Fibroblast of skin of left biceps (primary cell): Measurements from ENCODE around the gene MRM1.

Source experiments
- DNase-seq, 2 experiments: peaks; one replicate each; pipeline ENCODE4 v3.0.0-alpha.2; 2013; ENCODE audit warnings: low read depth in 2 of 2

MRM1 gene

DNA sequence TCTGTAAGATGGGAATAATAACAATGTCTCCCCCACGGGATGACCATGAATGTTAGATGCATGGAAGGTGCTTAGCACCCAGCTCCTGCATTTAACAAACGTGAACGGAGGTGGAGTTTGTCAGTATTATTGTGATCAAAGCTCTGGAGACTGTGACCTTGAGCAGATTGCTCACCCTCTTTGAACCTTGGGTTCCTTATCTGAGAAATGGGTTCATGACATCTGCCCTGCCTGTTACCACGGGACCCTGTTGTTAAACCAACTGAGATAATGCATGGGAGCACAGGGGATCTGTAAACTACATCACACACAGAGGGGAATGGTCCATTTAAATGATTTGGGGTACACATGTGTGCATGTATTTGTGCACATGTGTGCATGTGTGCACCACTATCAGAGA lies 29.6 kb downstream of the MRM1 start:
- DNase-seq = no peak

DNA sequence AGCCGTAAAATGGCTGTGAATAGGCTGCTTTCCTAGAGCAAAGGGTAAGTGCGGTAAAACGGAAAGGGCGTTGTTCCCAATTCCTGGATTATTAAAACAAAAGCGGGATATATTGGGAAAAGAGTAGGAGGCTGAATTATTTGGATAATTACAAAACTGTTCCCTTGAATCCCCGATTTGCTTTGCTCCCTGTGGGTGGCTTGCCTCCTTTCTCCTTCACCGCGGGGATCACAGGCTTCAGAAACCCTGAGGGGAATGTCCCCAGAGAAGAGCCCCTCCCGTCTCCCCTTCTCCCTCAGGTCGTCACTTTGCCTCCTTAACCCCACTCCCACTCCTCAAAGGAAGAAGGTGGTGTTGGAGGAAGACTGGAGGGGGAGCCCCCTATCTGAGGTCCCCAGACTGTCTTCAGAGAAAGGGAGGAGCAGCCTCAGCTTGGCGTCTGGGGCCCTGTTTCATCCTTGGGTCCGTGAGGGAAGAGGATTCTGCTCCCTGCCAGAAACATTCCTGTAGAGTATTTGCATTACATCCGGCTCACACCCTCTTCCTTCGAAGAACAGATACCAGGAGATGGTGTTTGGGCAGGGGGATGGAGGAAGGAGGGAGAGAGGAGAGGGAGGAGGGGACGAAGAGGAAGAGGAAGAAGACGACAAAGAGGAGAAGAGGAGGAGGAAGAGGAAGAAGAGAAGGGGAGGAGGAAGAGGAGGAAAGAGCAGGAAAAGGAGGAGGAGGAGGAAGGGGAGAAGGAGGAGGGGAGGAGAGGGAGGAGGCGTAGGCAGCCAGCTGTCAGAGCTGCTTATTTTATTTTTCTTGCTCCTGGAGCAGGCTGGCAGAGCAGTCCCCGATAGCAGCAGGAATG lies 31.8 kb downstream of the MRM1 start:
- DNase-seq = no peak

DNA sequence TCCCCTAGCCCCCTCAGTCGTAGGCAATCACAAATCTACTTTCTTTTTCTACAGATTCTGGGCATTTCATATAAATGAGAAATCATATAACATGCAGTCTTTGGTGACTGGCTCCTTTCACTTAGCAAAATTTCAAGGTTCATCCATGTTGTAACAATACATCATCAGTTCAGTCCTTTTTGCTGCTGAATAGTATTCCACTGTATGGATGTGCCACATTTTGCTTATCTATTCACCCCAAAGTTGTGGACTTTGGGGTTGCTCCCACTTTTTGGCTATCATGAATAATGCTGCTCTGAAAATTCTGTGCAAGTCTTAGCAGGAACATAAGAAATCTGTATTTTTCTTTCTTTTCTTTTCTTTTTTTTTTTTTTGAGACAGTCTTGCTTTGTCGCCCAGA lies 39.0 kb downstream of the MRM1 start:
- no peak for DNase-seq

DNA sequence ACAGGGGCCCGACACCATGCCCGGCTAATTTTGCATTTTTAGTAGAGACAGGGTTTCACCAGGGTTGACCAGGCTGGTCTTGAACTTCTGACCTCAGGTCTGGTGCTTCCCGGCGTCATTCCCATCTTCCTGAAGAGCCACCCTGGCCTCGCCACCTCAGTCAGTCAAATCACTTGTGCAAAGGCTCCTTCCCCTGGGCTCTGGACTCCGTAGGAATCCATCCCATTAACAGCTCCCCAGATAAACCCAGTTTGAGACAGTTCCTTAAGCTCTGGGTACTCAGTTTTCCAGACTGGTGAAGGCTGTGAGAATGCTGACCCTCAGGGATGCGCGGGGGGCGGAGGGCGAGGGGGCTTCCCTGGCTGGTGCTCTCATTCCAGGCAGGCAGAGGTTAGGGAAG lies 39.5 kb downstream of the MRM1 start:
- no peak for DNase-seq

DNA sequence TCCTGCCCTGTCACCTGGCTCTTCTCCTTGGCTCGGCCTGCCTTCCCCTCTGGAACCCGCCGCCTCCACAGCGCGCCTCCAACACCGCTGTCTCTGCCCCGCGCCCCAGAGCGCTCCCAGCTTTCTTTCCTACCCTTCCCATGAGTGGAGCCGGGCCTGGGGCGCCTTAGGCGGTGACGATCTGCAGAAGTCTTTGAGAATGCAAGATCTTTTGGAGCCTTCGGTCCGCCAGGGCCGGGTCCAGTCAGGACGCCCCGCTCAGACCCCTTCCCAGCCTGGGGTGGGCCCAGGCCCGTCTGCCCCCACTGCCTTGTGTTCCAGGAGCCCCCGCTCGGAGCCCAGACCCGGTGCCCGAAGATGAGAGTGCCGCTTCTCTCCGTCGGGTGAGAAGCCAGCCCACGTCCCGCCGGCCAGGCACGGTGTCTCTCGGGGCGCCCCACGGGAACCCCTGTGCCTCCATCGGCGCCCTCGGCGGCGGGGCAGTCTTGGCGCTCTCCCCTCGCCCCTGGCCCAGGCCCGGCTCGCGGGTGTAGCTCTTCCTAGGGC lies 40.0 kb downstream of the MRM1 start:
- DNase-seq = no peak

DNA sequence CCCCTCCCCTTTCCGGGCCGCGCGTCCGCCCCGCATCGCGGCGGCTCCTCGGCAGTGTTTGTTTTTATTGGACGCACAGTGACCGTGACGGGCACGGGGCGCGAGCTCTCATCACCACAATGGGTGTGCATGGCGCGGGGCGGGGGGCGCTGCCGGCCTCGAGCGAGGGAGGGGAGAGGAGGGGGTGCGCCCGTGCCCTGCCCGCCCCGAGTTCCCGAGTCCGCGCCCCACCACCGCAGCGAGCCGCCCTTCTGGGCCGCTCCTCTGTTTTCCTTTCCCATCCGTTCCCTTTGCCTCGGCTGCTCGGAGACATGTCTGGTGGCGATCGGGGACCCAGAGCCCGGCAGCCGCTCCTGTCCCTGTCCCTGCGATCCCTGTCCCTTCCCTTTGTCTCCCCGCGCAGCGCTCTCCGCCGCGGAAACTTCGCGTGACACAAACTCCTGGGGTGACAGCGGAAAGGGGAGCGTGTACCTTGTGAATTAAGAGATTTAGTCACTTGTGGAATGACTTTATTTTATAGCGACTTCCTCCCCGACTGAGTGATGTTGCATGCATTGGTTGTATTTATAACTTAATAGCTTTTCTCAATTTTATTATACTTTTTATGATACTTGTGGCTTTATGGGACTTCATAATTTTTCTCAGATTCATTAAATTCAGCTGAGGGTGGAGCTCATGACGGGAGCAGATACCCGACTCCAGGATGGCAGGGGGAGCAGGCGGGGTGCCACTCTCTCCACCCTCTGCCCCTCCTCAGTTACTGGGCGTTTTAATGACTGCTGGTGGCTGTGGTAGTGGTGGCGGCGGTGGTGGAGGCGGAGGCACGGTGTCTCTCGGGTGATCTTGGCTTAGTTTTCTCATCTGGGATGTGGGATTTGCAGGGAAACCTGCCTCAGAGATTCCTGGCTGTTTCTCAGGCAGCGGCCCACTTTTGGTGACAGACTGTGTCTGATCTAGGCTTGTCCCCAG lies 40.8 kb downstream of the MRM1 start:
- no peak for DNase-seq

DNA sequence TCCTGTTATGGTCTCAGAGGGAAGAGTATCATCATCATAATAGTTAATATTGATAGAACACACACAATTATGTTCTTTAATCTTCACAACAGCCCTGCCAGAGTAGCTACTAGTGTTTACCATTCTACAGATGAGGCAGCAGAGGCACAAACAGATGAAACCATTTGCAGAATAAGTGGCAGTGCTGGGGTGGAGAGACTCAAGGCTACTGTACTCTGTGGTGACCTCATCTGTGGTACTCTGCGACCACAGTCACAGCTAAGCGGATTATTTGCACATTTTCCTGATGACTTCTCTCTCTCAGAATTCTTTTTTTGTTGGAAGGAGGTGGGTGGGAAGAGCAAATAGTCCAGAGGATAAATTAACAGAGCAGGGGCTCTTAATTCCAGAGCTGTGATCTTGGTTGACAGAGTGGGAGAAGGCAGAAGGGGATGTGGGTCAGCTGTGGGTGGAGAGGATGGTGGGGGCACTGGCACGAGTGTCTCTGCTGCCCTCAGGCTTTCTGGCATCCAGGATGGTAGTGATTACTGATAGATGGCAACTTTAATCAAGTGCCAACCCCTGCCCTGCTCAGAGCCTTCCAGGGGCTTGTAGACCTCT lies 41.8 kb downstream of the MRM1 start:
- no peak for DNase-seq

DNA sequence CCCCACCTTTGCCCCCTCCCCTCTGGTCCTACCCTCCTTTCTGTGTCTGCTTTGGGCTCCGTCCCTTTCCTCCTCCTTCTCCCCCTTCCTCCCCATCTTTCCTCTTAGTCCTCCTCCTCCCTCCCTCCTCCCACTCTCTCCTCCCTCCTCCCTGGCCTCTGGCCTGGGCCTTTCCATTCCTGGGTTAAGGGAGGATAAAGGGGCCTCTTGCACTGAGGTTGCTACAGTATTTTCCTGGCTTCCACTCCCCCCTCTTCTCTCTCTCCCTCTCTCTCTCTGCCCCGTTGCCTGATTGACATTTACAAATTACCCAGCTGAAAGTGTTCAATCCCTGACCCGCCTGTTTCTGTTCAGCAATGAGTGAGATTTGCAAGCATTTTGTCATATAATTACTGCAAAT lies 44.0 kb downstream of the MRM1 start:
- DNase-seq = no peak

DNA sequence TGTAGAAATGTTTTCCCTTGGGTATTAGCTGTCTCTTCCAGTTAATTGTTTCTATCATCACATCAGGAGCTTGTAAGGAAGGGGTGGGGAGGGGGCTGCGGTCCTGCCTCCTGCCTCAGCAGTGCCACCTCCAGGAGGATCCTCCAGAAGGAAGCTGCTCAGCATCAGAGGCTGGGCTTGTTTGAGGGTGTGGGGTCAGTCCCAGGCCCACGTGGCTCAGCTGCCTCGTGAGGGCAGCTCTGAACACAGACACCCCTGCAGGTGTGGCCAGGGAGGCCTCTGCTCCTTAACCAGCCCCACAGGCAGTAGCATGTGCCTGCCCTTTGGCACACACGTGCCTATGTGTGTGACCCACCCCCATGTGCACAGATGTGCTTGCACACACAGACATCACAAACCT lies 46.3 kb downstream of the MRM1 start:
- no peak for DNase-seq

DNA sequence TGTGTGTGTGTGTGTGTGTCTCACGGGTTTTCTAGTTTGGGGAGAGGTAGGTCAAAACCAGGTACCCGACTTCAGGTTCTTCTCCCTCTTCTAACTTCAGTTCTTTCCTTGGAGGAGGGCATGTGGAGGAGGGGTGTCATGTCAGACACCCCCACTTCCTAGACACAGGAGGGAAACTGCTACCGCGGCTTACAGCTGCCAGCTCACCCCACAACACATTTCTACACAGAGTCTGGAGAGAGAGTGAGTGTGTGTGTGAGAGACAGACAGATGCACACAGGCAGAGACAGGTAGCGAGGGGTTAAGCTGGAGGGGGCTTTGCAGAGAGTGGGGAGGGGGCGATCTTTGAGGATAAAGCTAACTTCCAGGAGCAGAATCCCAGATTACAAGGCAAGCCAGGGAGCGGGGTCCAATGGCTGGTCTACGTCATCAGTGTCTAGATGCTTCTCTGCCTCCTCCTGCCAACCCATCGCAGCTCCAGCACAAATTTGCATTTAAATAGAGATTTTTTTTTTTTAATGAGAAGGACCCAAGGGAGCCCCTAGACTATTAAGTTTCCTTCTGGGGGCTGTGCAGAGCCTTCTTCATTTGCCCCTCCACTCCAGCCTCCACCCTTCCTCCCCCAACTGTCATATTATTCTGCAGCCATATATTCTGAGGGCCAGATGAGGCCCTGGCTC lies 48.9 kb downstream of the MRM1 start:
- DNase-seq = no peak

DNA sequence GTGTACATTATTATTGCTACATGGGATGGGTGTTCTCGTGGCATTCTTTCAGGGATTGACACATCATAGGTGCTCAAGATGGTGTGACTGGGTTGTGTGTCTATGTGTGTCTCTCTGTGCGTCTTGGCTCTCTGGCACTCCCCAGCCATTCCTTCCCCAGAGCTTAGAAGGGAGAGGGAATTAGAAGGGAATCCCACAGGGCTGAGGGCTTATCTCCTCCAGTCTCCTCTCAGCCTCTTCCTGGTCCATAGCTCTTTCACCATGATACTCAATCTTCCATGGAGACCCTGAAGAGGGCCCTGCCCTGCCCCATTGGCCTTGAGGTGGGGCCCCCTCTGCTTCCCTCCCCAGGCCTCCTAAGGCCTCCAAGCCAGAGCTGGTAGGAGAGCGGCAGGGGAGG lies 52.0 kb downstream of the MRM1 start:
- DNase-seq = no peak

DNA sequence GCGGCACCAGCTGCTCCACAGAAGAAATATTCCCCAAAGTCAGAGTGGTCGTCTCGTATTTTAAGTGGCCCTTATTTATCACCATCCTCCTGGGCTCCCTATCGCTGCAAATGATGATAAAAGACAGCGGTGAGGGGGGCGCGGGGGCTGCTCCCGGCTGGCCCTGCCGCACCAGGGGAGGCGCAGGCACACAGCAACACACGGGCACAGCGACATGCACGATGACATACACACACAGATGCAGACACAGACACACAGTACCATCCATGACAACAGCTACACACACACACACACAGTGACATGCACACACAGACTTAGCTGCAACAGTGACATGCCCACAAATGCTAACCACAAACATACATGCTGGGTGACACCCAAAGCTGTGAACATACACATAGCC lies 52.5 kb downstream of the MRM1 start:
- DNase-seq = no peak

DNA sequence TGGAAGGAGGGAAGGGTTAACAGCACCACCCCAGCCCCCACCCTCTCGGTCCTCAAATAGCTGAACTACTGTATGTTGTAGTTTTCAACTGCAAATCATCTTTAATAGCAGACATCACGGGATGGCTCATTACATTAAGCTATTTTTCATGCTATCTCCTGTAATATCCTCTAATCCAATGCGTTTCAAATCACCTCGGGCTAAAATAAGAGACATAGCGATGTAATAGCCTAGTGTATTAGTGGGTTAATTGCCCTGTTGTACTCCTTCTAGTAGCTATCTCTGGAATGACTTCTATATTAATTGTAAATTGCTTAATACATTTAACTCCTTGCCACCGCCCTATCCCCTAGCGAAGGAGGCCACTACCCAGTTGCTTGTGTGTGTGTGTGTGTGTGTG lies 54.3 kb downstream of the MRM1 start:
- DNase-seq = no peak

DNA sequence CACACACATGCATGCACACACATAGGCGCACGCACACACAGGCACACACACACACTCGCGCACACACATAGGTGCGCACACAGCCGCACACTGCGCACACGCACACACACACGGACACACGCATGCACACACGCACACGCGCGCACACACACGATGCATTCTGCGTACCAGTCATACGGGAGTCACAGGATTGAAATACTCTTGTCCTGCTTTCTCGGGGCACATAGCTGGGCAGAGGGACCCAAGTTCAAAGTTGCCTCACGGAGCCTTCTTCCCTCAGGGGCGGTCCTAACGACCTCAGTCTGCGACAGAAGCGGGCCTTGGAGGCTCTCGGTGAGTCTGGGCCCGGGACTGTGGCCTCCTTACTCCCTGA lies 56.0 kb downstream of the MRM1 start:
- DNase-seq = no peak

DNA sequence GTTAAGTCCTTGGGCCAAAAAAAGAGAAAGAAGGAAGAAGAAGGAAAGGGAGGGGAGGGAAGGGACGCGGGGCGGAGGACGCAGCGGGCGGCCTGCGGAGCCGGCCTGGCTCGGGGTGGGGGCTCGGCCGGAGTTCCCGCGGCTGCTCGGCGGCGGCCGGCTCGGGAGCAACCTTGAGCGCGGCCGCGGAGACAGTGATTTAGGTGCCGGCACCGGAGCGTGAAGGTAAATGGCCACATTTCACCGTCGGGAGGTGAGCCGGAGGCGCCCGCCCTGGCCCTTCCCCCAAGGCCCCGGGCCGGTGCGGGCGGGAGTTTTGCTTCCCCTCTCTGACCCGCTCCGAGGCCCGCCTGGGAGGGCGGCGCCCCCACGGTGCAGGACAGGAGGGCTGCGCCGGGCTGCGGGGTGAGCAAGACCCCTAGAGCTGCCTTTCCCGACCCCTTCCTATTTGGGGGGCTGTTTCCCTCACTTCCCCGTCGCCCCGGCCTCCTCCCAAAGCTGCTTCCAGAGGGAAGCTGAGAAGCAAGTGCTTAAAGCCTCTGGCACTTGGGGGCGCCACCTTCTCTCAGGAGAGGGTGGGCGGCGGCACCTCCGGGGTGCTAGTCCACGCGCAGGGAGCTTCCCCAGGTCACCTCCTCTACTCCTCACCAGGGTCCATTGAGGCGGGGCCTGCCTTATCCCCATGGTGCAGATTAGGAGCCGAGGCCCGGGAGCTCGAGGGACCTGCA lies 56.5 kb downstream of the MRM1 start:
- no peak for DNase-seq
